Stimulated activated CD4-positive, alpha-beta T cell treated with anti-CD3 and anti-CD28 coated beads, Interleukin-12 subunit alpha, Interleukin-12 subunit beta, amount 100 ng/mL, for 48 hours (primary cell): Measurements from ENCODE around the gene INPP5K.

Experiments used
- DNase-seq, 3 donors: peaks; one replicate each; pipeline ENCODE4 v3.0.0-alpha.2; 2020; ENCODE audit warnings: low read depth in 2 of 3, low spot score in 1 of 3

Gene INPP5K

GRCh38 chr17:1486802-1487695 is 29.4 kb downstream of the INPP5K start:
- DNase-seq: peak in 2 of 3 donors; percentile 60 to 66

GRCh38 chr17:1485423-1486376 is 30.7 kb downstream of the INPP5K start:
- peak in 1 of 3 donors; percentile 62 for DNase-seq

- DNase-seq: no peak
These were observed 31.6 kb downstream of the INPP5K start for GRCh38 chr17:1484676-1485422.

- no peak for DNase-seq
These were observed 32.3 kb downstream of the INPP5K start for GRCh38 chr17:1484060-1484535.

GRCh38 chr17:1482680-1483079 is 33.7 kb downstream of the INPP5K start:
- no peak for DNase-seq

DNA sequence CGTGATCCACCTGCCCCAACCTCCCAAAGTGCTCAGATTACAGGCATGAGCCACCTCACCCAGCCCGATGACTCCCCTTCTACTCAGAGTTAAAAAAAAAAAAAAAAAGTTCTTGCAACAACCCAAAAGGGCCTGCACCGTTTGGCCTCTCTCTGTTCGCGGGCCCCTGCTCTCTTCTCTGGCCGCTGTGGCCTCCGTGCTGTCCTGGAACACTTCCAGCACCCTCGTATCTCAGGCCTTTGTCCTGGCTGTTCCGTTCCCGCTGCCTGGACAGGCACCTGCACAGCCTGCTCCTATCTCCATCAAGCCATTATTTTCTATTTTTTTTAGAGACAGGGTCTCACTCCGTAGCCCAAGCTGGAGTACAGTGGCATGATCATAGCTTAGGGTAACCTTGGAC is 34.7 kb downstream of the INPP5K start:
- DNase-seq: no peak

DNA sequence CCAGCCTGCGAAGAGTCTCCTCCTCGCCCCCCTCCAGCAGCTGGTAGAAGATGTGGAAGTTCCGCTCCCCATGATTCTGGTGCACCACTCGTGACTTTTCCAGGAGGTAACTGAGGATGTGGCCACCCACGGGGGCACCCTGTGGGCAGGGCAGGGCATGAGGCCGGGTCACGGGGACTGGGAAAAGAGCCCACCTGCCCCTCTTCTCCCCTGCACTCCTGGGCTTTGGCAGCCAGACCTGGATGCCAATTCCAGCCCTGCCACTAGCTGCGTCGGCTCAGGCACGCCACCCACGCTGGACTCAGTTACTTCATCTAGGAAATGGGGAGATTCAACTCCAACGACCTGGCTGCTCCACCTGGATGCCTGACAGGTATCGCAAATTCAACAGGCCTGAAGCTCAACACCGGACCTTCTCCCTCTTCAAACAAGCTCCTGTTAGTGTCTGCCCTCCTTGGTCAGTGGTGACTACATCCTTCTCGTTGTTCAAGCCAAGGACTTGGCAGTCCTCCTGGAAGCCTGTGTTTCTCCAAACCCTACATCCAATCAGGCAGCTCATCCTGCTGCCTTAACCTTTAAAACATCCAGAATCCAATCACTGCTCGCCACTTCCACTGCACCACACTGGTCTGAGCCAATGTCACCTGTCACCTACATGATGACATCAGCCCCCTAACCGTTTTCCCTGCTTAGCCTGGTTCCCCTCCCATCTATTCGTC is 35.5 kb downstream of the INPP5K start:
- no peak for DNase-seq

DNA sequence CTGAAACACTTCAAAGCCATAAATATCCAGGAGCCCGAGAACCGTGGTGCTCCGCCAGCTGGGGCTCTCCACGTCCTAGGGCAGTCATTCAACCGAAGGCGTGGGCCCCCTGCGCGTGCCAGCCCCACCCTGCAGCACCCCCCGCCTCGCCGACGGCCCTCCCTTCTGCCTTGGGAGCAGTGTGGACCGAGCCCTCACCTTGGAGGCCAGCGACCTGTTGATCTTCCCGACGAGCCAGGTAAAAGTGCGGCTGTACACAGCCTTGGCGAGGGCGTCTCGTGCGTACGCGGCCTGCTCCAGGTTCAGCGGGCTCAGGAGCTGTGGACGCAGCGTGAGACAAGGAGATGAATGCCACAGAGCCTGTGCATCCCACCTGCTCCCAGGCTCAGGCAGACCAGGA is 38.0 kb downstream of the INPP5K start:
- no peak for DNase-seq

DNA sequence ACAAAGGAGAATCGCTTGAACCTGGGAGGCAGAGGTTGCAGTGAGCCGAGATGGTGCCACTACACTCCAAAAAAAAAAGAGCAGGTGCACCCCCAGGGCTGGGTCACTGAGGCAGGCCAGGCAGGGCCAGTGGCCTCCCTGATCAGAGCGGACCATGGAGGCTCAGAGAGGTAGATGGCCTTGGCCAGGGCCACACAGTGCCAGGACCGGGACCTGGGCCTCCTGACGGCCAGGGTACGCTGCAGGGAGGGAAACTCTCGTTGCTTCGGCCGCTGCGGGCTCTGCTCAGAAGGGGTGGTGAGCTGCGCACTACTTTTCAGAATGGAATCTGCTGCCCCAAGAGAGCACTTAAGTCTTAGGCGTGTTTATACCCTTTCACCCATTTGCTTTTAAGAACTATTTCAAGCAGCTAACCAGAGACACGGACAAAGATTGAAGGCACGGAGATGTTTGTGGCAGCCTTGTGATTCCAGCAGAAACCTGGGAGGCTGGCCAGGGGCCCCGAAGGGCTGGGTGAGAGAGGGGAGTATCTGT is 41.0 kb downstream of the INPP5K start:
- DNase-seq: no peak

DNA sequence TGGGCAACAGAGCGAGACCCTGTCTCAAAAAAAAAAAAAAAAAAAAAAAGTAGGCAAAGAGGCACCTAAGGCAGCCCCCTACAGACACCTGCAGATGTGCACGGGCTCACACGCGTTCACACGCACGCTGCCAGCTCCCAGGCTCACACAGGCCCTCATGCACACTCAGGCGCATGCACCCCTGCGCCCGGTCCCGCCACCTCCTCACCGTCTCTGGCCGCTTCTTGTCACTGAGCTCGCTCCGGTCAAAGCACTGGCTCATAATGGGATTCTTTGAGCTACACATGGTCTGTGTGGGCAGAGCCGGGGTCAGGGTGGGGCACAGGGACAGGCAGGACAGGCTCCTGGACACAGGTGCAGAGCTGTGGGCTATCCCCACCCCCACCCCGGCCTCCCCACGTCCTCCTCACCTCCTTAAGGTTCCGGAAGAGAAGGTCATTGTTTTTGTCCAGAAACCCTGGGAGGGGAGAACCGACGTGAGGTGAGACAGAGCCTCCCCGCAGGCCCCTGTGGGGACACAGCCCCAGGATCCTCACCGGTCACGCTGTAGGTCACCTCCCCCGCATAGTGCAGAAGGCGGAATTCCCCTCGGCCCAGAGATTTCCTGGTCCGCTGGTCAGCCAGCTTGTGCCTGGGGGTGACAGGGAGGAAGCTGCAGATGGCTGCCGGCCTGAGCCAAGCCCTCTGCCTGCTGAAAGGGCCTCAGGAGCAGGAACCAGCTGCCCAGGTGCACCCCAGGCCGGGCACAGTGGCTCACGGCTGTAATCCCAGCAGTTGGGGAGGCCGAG is 41.8 kb downstream of the INPP5K start:
- no peak for DNase-seq

DNA sequence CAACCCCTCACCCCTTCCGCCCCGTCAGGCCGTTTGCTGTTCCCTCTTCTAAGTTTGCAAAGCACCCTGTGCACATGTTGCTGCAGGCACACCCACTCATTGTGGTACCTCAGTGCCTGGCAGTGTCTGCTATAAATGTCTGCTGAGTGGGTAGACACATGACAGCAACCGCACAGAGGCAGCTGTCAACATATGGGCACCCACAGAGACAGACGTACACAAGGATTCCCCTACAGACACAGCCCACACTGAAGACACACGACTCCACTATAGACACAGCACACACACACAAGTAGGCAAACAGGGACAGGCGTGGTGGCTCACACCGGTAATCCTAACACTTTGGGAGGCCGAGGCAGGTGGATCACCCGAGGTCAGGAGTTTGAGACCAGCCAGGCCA is 42.6 kb downstream of the INPP5K start:
- DNase-seq: no peak

DNA sequence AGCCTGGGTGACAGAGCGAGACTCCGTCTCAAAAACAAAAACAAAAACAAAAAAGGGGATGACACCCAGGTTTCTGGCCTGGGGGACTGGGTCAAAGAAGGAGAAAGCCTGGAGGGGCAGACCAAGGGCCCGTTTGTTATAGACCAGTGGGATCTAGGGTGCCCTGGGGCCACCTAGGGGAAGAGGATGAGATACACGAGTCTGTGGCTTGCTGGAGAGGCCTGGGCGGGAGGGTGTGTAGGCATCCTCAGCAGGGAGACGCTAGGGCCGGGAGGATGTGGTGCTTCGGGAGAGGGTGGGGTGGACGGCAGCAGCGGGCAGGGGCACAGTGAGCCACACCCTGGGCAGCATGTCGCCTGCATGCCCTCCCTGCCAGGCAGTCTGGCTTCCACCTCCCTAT is 43.2 kb downstream of the INPP5K start:
- DNase-seq: no peak

GRCh38 chr17:1471911-1472821 is 44.2 kb downstream of the INPP5K start:
- no peak for DNase-seq

DNA sequence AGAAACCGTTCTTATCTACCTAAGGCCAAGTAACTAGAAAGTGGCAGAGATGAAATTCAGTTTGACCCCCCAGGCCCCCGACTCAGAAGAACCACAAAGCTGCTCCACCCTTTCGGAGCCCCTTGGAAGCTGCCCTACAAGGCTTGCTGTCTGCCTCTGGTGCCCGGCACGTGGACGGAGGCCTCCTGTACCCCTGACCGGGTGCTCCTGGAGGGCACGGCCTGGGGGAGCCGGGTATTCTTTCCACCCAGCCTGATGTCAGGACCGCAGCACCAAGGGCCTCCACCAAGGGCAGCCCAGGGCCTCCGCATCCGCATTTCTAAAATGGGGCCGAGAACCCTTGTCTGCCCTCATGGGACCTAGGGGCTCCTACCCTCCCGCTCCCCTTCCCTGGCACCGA is 44.9 kb downstream of the INPP5K start:
- DNase-seq: no peak

- DNase-seq: no peak
These were observed 45.5 kb downstream of the INPP5K start for GRCh38 chr17:1470755-1471462.

- no peak for DNase-seq
These were observed 46.2 kb downstream of the INPP5K start for GRCh38 chr17:1470071-1470754.

DNA sequence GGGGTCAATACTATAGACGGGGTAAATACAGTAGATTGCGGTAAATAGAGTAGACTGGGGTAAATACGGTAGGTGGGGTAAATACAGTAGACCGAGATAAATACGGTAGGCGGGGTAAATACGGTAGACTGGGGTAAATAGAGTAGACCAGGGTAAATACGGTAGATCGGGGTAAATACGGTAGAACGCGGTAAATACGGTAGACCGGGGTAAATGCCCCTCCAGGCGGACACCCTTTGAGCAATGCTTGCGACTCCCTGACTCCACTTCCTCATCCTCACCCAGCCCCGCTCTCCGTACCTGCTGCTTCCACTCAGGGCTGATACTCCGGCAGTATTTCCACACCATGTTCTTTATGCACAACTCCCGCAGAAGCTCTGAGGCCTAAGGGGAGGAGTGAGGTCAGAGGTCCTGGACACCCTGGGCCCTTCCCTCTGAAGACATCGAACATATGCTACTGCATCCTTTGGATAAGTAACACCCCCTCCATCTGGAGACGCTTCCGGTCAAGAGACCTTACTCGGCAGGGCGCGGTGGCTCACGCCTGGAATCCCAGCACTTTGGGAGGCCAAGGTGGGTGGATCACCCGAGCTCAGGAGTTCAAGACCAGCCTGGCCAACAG is 47.1 kb downstream of the INPP5K start:
- DNase-seq: no peak
